ENCODE measurements around the gene MXD4. TPM values are rescaled to one million over a fixed set of nuclear protein-coding genes. Genes with fewer than 3 reads are reported as not detected.
A peak's percentile ranks its signal among the peaks of the same experiment; 100 is the strongest.

Gene MXD4
- polyA plus RNA-seq, 4 donors, result 24.0 to 46.7 (median 32.7) TPM

DNA sequence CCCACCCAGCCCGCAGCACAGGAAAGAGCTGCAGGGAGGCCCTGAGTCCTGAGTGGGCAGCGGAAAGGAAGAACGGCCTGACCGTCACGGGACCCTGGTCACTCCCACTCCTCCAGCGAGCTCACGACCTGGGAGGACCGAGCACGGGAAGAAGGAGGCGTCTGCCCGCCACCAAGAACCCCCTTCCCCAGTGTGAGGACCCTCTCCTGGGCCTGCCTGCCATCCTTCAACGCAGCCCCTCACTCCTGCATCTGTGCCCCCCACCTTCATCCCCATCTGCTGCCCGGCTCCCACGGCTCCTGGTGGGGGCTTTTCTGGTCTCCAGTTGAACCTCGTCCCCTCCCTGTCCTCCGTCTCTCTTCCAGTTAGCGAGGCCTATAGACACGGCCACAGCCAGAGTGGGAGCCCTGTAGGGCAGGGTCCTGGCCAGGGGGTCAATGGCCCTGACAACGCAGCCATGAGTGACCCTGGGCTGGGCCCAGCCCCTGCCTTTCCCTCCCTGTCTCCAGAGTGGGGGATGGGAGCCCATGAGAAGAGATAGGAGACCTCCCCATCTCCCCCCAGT, 41.3 kb upstream of the MXD4 start:
- no peak overlapping the region for H3K27ac ChIP-seq (ENCODE audit: low read depth in 1 of 3, low read length in 2 of 3)
- DNase-seq (no peak), FAIRE-seq (no peak)
- no peaks in the 10 kb centered on the region for H3K27me3 ChIP-seq (ENCODE audit: control insufficient read depth in 3 of 3, insufficient read depth in 3 of 3, low read length in 3 of 3)
- peaks cover 0 to 4% (median 0%) of the 10 kb centered on the region in 3 donors for H3K36me3 ChIP-seq (ENCODE audit: control insufficient read depth in 3 of 3, insufficient read depth in 2 of 3, low read depth in 1 of 3, low read length in 3 of 3)
- H3K9me3 ChIP-seq (ENCODE audit: control insufficient read depth in 2 of 2, insufficient read depth in 1 of 2, low read depth in 1 of 2, low read length in 1 of 2), result peaks cover 0 to 18% of the 10 kb centered on the region in 2 donors
- H3K4me3 ChIP-seq (ENCODE audit: low read depth in 1 of 3, low read length in 3 of 3), result no peak overlapping the region
- 89 to 95% (median 89%) methylated on average over 16 to 19 of the region's 19 CpGs for WGBS, 3 donors
- H3K4me1 ChIP-seq (ENCODE audit: control insufficient read depth in 3 of 3, insufficient read depth in 2 of 3, low read depth in 1 of 3, low read length in 2 of 3), result no peaks in the 10 kb centered on the region

GRCh38 chr4:2302387-2303119, 40.6 kb upstream of the MXD4 start:
- no peak for DNase-seq

DNA sequence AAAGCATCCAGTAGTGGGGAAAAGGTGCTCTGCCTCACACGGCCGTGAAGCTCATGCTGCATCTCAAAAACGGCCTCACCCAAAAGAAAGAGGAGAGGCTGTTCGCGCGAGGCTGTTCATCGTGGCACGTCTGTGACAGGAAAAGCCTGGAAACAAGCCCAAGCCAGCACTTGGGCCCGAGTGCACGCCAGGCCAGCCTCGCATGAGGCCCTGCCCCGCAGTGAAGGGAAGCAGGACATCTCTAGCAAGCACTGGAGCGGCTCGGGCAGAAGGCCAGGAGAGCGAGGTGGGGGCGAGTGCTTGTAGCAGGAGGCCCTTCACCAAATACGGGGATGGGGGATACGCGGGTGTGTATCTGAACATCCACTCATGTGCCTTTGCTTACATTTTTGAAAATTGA, 39.9 kb upstream of the MXD4 start:
- no peaks in the 10 kb centered on the region for H3K4me1 ChIP-seq (ENCODE audit: control insufficient read depth in 3 of 3, insufficient read depth in 2 of 3, low read depth in 1 of 3, low read length in 2 of 3)
- FAIRE-seq, result no peak
- peak in 1 of 2 donors; percentile 12 for DNase-seq
- peaks cover 0 to 4% (median 0%) of the 10 kb centered on the region in 3 donors for H3K36me3 ChIP-seq (ENCODE audit: control insufficient read depth in 3 of 3, insufficient read depth in 2 of 3, low read depth in 1 of 3, low read length in 3 of 3)
- no peak overlapping the region for H3K27ac ChIP-seq (ENCODE audit: low read depth in 1 of 3, low read length in 2 of 3)
- 68 to 88% (median 83%) methylated on average over 19 of the region's 19 CpGs for WGBS, 3 donors
- no peak overlapping the region for H3K4me3 ChIP-seq (ENCODE audit: low read depth in 1 of 3, low read length in 3 of 3)
- no peaks in the 10 kb centered on the region for H3K27me3 ChIP-seq (ENCODE audit: control insufficient read depth in 3 of 3, insufficient read depth in 3 of 3, low read length in 3 of 3)
- H3K9me3 ChIP-seq (ENCODE audit: control insufficient read depth in 2 of 2, insufficient read depth in 1 of 2, low read depth in 1 of 2, low read length in 1 of 2), result peaks cover 0 to 14% of the 10 kb centered on the region in 2 donors

More at GRCh38 chr4:2302387-2303119, 40.6 kb upstream of the MXD4 start:
- no peak for FAIRE-seq
- 91 to 96% (median 94%) methylated on average over 28 of the region's 28 CpGs for WGBS, 3 donors
- no peak overlapping the region for H3K4me3 ChIP-seq (ENCODE audit: low read depth in 1 of 3, low read length in 3 of 3)
- H3K36me3 ChIP-seq (ENCODE audit: control insufficient read depth in 3 of 3, insufficient read depth in 2 of 3, low read depth in 1 of 3, low read length in 3 of 3), result peaks cover 0 to 4% (median 0%) of the 10 kb centered on the region in 3 donors
- H3K9me3 ChIP-seq (ENCODE audit: control insufficient read depth in 2 of 2, insufficient read depth in 1 of 2, low read depth in 1 of 2, low read length in 1 of 2), result peaks cover 0 to 16% of the 10 kb centered on the region in 2 donors
- no peak overlapping the region for H3K27ac ChIP-seq (ENCODE audit: low read depth in 1 of 3, low read length in 2 of 3)
- no peaks in the 10 kb centered on the region for H3K27me3 ChIP-seq (ENCODE audit: control insufficient read depth in 3 of 3, insufficient read depth in 3 of 3, low read length in 3 of 3)
- no peaks in the 10 kb centered on the region for H3K4me1 ChIP-seq (ENCODE audit: control insufficient read depth in 3 of 3, insufficient read depth in 2 of 3, low read depth in 1 of 3, low read length in 2 of 3)

DNA sequence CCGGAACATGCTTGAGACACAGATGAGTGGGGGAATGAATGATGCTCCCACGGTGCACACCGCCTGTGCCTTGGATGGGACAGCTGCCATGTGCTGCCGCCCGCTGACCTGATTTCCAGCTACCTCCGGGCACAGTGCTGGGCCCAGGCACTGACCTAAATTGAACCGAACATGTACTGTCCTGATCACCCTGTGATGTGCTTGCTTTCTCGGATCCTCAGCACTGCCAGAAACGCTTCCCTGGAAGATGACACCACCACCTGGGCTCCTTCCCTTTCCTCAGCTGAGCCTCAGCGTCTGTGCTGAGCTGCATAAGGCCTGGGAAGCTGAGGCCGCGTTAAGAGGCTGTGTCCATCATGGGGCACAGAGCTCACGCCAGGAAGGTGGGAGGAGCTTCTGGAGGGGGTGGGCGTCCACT, 39.3 kb upstream of the MXD4 start:
- Histone ChIP-seq H3K9me3 (ENCODE audit: control insufficient read depth in 2 of 2, insufficient read depth in 1 of 2, low read depth in 1 of 2, low read length in 1 of 2) (peaks cover 0 to 12% of the 10 kb centered on the region in 2 donors), H3K27ac (ENCODE audit: low read depth in 1 of 3, low read length in 2 of 3) (no peak overlapping the region), H3K36me3 (ENCODE audit: control insufficient read depth in 3 of 3, insufficient read depth in 2 of 3, low read depth in 1 of 3, low read length in 3 of 3) (peaks cover 0 to 4% (median 0%) of the 10 kb centered on the region in 3 donors), H3K4me1 (ENCODE audit: control insufficient read depth in 3 of 3, insufficient read depth in 2 of 3, low read depth in 1 of 3, low read length in 2 of 3) (peaks cover 0 to 2% (median 0%) of the 10 kb centered on the region in 3 donors), H3K4me3 (ENCODE audit: low read depth in 1 of 3, low read length in 3 of 3) (no peak overlapping the region), H3K27me3 (ENCODE audit: control insufficient read depth in 3 of 3, insufficient read depth in 3 of 3, low read length in 3 of 3) (no peaks in the 10 kb centered on the region)
- DNase-seq (no peak), FAIRE-seq (no peak)
- 86 to 92% (median 88%) methylated on average over 14 of the region's 14 CpGs for WGBS, 3 donors

DNA sequence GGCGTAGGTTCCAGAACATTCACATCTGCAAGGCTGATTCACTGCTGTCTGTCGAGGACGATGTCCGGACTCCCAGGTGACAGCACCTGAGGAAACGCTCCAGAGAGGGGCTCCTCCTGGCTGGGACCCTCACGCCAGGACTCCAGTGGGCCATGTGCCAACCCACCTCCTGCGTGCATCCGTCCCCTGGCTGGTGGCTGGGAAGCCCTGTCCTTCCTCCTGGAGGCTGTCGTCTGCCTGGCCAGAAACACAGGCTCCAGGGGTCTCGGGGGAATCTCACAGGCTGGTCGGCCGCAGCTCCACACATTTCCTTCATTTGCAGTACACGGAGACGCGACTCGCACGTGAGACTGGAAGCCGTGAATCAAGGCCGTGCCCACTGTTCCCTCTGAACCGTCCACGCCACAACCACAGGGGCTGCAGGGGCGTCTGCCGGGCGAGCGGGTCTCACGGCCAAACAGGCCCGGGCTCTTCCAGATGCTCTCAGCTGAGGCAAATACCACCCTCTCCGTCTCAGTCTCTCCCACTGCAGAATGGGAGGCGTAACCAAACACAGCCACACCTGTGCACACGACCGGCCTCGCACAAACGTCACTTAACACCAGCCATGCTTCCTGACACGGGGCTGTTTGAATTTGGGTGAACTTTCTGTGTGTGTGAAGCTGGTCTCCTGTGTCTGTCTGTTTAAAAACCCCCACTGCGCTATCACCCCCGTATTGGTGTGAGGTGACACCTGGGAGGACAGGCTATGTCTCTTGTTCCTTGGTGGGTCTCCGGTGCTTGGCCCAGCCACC, 38.7 kb upstream of the MXD4 start:
- Histone ChIP-seq H3K27me3 (ENCODE audit: control insufficient read depth in 3 of 3, insufficient read depth in 3 of 3, low read length in 3 of 3) (no peaks in the 10 kb centered on the region), H3K9me3 (ENCODE audit: control insufficient read depth in 2 of 2, insufficient read depth in 1 of 2, low read depth in 1 of 2, low read length in 1 of 2) (peaks cover 0 to 12% of the 10 kb centered on the region in 2 donors), H3K4me1 (ENCODE audit: control insufficient read depth in 3 of 3, insufficient read depth in 2 of 3, low read depth in 1 of 3, low read length in 2 of 3) (peaks cover 0 to 6% (median 0%) of the 10 kb centered on the region in 3 donors), H3K4me3 (ENCODE audit: low read depth in 1 of 3, low read length in 3 of 3) (no peak overlapping the region), H3K27ac (ENCODE audit: low read depth in 1 of 3, low read length in 2 of 3) (no peak overlapping the region), H3K36me3 (ENCODE audit: control insufficient read depth in 3 of 3, insufficient read depth in 2 of 3, low read depth in 1 of 3, low read length in 3 of 3) (peaks cover 0 to 4% (median 0%) of the 10 kb centered on the region in 3 donors)
- 91 to 93% (median 92%) methylated on average over 33 to 37 of the region's 37 CpGs for WGBS, 3 donors
- no peak for FAIRE-seq
- no peak for DNase-seq

GRCh38 chr4:2299794-2300193, 37.9 kb upstream of the MXD4 start:
- peaks cover 0 to 12% of the 10 kb centered on the region in 2 donors for H3K9me3 ChIP-seq (ENCODE audit: control insufficient read depth in 2 of 2, insufficient read depth in 1 of 2, low read depth in 1 of 2, low read length in 1 of 2)
- peaks cover 0 to 3% (median 0%) of the 10 kb centered on the region in 3 donors for H3K36me3 ChIP-seq (ENCODE audit: control insufficient read depth in 3 of 3, insufficient read depth in 2 of 3, low read depth in 1 of 3, low read length in 3 of 3)
- H3K4me1 ChIP-seq (ENCODE audit: control insufficient read depth in 3 of 3, insufficient read depth in 2 of 3, low read depth in 1 of 3, low read length in 2 of 3), result peaks cover 0 to 6% (median 0%) of the 10 kb centered on the region in 3 donors
- no peak for FAIRE-seq
- H3K4me3 ChIP-seq (ENCODE audit: low read depth in 1 of 3, low read length in 3 of 3), result no peak overlapping the region
- H3K27me3 ChIP-seq (ENCODE audit: control insufficient read depth in 3 of 3, insufficient read depth in 3 of 3, low read length in 3 of 3), result no peaks in the 10 kb centered on the region
- H3K27ac ChIP-seq (ENCODE audit: low read depth in 1 of 3, low read length in 2 of 3), result no peak overlapping the region
- DNase-seq, result no peak
- WGBS, 3 donors, result 88 to 92% (median 90%) methylated on average over 2 of the region's 2 CpGs

GRCh38 chr4:2298532-2298991, 36.7 kb upstream of the MXD4 start:
- DNase-seq, result no peak
- Histone ChIP-seq H3K27me3 (ENCODE audit: control insufficient read depth in 3 of 3, insufficient read depth in 3 of 3, low read length in 3 of 3) (no peaks in the 10 kb centered on the region), H3K4me3 (ENCODE audit: low read depth in 1 of 3, low read length in 3 of 3) (no peak overlapping the region), H3K36me3 (ENCODE audit: control insufficient read depth in 3 of 3, insufficient read depth in 2 of 3, low read depth in 1 of 3, low read length in 3 of 3) (no peaks in the 10 kb centered on the region), H3K4me1 (ENCODE audit: control insufficient read depth in 3 of 3, insufficient read depth in 2 of 3, low read depth in 1 of 3, low read length in 2 of 3) (peaks cover 0 to 6% (median 0%) of the 10 kb centered on the region in 3 donors), H3K27ac (ENCODE audit: low read depth in 1 of 3, low read length in 2 of 3) (no peak overlapping the region), H3K9me3 (ENCODE audit: control insufficient read depth in 2 of 2, insufficient read depth in 1 of 2, low read depth in 1 of 2, low read length in 1 of 2) (peaks cover 0 to 12% of the 10 kb centered on the region in 2 donors)
- WGBS, 3 donors, result 87 to 90% (median 89%) methylated on average over 23 of the region's 23 CpGs
- FAIRE-seq, result no peak
